Bronchial epithelial cell (primary cell): Measurements from ENCODE around the gene RDH13. TPM values are rescaled to one million over a fixed set of nuclear protein-coding genes. Genes with fewer than 3 reads are reported as not detected.
A peak's percentile ranks its signal among the peaks of the same experiment; 100 is the strongest.

Experiments used
- DNase-seq: peaks from one replicate; pipeline ENCODE4 v3.0.0-alpha.2; 2010; ENCODE audit warnings: low read depth
- FAIRE-seq: peaks from 2 replicates; lab custom pipeline; 2011; peaks lifted over from hg19 to GRCh38; lab: Jason Lieb, UNC
- H3K27me3 ChIP-seq: 2 replicates; pipeline ENCODE4 v1.5.1; 2011; ENCODE audit warnings: low read length; ENCODE audit not compliant: control insufficient read depth, insufficient read depth
- H3K36me3 ChIP-seq: 2 replicates; pipeline ENCODE4 v1.5.1; 2011; ENCODE audit warnings: low read length; ENCODE audit not compliant: control insufficient read depth, insufficient read depth
- H3K4me3 ChIP-seq: 2 replicates; pipeline ENCODE4 v1.5.1; 2011; ENCODE audit warnings: mild to moderate bottlenecking, low read depth, low read length, control low read depth
- CTCF ChIP-seq: IDR thresholded peaks from 2 replicates; pipeline ENCODE4 v1.5.1; 2011; ENCODE audit warnings: mild to moderate bottlenecking, moderate library complexity, low read length, control low read depth, inconsistent platforms; ENCODE audit not compliant: insufficient read depth, severe bottlenecking
- total RNA-seq: library from RNA; depleted of rRNA; stranded (reverse); fragments of >200 nt; gene quantifications from 2 replicates; pipeline ENCODE4 v1.2.1, GENCODE V29; 2014

The RDH13 gene
- total RNA-seq, 1 donor from 2014 or later = 23.7 TPM

DNA sequence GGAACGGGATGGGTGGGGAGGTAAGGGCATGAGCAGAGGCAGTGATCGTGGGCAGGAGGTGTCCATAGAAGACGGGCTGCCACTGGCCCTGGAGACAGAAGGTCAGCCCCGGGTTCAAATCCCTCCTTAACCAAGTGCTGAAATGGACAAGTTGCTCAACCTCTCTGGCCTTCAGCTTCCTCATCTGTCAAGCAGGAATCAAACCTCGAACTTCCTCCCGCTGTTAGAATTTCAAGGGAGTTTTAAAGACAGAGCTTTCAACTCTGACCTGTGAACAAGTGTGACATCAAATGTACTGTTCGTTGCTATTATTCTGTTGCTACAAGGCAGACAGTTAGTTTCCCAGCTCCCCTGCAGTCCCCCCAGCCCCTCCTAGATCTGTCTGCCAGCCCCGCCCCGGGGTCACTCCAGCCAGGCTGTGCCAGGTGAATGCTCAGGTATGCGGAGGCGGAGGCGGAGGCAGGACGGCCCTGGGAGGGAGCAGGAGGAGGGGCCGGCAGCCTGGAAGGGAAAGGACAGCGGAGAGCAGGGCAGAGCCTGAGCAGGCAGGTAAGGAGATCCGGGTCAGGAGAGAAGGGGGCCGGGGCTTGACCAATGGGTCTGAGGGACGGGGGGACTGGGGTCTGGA, 12.5 kb upstream of the RDH13 start, which contains the start of gene EPS8L1:
Gene EPS8L1 (plus strand): TSS at position 499 of the 628 bp plus-strand sequence. CDS start 576 bp downstream, outside the sequence.
- TF ChIP-seq CTCF = no peak
- peaks cover 2% of the 10 kb centered on the region for H3K36me3 ChIP-seq
- DNase-seq (peak; percentile 60), FAIRE-seq (no peak)
- no peaks in the 10 kb centered on the region for H3K27me3 ChIP-seq
- H3K4me3 ChIP-seq = peak within 1 kb of the TSS; percentile 56

DNA sequence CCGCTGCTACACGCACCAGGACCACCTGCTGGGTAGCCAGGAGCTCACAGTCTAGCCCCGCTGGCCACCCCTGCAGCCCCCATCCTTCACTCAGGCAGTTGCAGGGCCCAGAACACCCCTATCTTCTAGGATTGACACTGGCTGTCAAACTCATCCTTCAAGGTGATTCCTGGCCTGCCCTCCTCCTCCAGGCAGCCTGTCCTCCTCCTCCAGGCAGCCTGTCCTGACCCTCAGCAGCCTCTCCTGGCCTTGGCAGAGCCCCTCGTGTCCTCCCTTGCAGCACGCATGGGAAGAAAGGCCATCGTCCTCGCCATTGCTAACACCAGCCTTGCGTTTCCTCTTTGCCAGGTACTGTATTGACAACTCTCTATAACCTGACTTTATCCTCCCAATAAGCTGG, 9.0 kb upstream of the RDH13 start:
- no peak for DNase-seq
- TF ChIP-seq CTCF = no peak
- Histone ChIP-seq H3K36me3 (no peaks in the 10 kb centered on the region), H3K27me3 (peaks cover 2% of the 10 kb centered on the region), H3K4me3 (no peak overlapping the region)
- FAIRE-seq = no peak

DNA sequence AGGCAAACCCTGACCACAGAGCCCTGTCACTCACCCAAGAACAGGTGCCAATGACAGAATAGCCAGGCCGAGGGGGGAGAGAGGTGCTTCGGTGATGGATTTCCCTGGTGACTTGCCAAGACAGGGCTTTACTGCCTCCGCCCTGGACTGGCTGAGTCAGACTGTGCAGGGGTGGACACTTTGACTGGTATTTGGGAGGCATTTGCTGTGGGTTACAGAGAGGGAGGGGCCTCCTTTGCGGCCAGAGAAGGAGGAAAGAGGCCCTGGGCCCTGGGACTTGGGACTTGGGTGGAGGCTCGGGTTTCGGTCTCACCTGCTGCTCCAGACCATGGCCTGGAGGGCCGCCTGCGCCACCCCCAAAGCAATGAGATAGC, 8.2 kb upstream of the RDH13 start:
- peak; percentile 88 for DNase-seq
- no peaks in the 10 kb centered on the region for H3K36me3 ChIP-seq
- TF ChIP-seq CTCF = no peak
- FAIRE-seq = peak; percentile 99
- H3K27me3 ChIP-seq = peaks cover 2% of the 10 kb centered on the region
- H3K4me3 ChIP-seq = no peak overlapping the region

- Histone ChIP-seq H3K36me3 (no peaks in the 10 kb centered on the region), H3K4me3 (no peak overlapping the region), H3K27me3 (peaks cover 2% of the 10 kb centered on the region)
- FAIRE-seq = no peak
- TF ChIP-seq CTCF = no peak
- DNase-seq = peak; percentile 26
These were observed 7.6 kb upstream of the RDH13 start for GRCh38 chr19:55070466-55071128.

DNA sequence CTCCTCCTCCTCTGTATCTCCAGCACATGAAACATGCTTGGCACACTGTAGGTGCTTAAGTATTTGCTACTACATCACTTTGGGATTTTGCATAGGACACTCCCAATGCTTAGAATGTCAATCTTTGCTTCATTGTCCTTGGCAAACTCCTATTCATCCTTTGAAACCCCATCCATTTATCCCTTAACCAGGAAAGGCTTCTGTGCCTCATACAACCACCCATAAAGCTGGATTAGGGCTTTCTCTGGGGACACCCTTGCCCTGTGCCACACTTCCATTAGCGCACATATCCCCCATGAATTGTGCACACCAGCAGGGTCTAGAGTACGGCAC, 6.9 kb upstream of the RDH13 start:
- no peak for DNase-seq
- H3K36me3 ChIP-seq = no peaks in the 10 kb centered on the region
- peak; percentile 93 for FAIRE-seq
- H3K4me3 ChIP-seq = no peak overlapping the region
- peaks cover 2% of the 10 kb centered on the region for H3K27me3 ChIP-seq
- TF ChIP-seq CTCF = no peak
